Parathyroid adenoma (tissue), 2 donors: Measurements from ENCODE around the gene ATAD3C.
"Not testable (repeated sequence)": the region's sequence is repeated elsewhere in the genome, so short reads cannot be mapped to it uniquely, and the experiment has no call there.

Source experiments
- H2AFZ ChIP-seq: fragments of 300-600 bp; sonication (generic); one replicate; pipeline ENCODE4 v1.7.0; 2017; ENCODE audit warnings: antibody characterized with exemption, mild to moderate bottlenecking
- H3K27ac ChIP-seq: fragments of 300-600 bp; sonication (generic); one replicate; pipeline ENCODE4 v1.7.0; 2017
- H3K27me3 ChIP-seq: fragments of 300-600 bp; sonication (generic); one replicate; pipeline ENCODE4 v1.7.0; 2017; ENCODE audit warnings: low read length; ENCODE audit not compliant: control insufficient read depth, insufficient read depth
- H3K36me3 ChIP-seq: fragments of 300-600 bp; sonication (generic); one replicate; pipeline ENCODE4 v1.7.0; 2017; ENCODE audit warnings: low read length; ENCODE audit not compliant: control insufficient read depth, insufficient read depth
- H3K4me1 ChIP-seq: fragments of 300-600 bp; sonication (generic); one replicate; pipeline ENCODE4 v1.7.0; 2017; ENCODE audit warnings: control low read depth
- H3K4me2 ChIP-seq: fragments of 300-600 bp; sonication (generic); one replicate; pipeline ENCODE4 v1.7.0; 2017; ENCODE audit warnings: low read length
- H3K4me3 ChIP-seq: fragments of 300-600 bp; sonication (generic); one replicate; pipeline ENCODE4 v1.7.0; 2017; ENCODE audit warnings: low read depth, low read length
- H3K79me2 ChIP-seq: fragments of 300-600 bp; sonication (generic); one replicate; pipeline ENCODE4 v1.7.0; 2017; ENCODE audit warnings: control low read depth
- H3K9ac ChIP-seq: fragments of 300-600 bp; sonication (generic); one replicate; pipeline ENCODE4 v1.7.0; 2017; ENCODE audit warnings: mild to moderate bottlenecking
- H3K9me3 ChIP-seq: fragments of 300-600 bp; sonication (generic); one replicate; pipeline ENCODE4 v1.7.0; 2017; ENCODE audit warnings: low read length; ENCODE audit not compliant: control insufficient read depth
- TF ChIP-seq, protein P1 (sequence below): fragments of 300-600 bp; sonication (generic); IDR thresholded peaks from one replicate; pipeline ENCODE4 v1.7.0; 2017; ENCODE audit warnings: antibody characterized with exemption, mild to moderate bottlenecking
- donor health status: primary hyperparathyroidism.

The ATAD3C gene

DNA sequence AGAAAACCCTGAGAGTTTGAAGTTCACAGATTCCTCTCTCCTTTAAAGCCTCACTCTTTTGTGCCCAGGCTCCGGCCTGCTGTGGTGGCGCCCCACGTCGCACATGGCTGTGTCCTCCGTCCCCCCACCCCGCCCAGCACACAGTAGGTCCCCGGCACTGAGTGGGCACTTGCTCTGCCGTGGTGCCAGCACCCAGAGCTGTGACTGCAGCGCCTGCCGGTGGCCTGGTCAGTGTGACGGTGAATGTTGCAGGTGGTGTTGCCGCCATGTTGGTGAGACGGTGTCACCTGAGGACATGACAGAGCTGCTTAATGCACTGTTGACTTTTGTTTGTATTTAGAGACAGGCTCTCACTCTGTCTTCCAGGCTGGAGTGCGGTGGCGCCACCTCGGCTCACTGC, 3.4 kb downstream of the ATAD3C start:
- TF ChIP-seq, protein P1, sequence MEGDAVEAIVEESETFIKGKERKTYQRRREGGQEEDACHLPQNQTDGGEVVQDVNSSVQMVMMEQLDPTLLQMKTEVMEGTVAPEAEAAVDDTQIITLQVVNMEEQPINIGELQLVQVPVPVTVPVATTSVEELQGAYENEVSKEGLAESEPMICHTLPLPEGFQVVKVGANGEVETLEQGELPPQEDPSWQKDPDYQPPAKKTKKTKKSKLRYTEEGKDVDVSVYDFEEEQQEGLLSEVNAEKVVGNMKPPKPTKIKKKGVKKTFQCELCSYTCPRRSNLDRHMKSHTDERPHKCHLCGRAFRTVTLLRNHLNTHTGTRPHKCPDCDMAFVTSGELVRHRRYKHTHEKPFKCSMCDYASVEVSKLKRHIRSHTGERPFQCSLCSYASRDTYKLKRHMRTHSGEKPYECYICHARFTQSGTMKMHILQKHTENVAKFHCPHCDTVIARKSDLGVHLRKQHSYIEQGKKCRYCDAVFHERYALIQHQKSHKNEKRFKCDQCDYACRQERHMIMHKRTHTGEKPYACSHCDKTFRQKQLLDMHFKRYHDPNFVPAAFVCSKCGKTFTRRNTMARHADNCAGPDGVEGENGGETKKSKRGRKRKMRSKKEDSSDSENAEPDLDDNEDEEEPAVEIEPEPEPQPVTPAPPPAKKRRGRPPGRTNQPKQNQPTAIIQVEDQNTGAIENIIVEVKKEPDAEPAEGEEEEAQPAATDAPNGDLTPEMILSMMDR, result no peak

DNA sequence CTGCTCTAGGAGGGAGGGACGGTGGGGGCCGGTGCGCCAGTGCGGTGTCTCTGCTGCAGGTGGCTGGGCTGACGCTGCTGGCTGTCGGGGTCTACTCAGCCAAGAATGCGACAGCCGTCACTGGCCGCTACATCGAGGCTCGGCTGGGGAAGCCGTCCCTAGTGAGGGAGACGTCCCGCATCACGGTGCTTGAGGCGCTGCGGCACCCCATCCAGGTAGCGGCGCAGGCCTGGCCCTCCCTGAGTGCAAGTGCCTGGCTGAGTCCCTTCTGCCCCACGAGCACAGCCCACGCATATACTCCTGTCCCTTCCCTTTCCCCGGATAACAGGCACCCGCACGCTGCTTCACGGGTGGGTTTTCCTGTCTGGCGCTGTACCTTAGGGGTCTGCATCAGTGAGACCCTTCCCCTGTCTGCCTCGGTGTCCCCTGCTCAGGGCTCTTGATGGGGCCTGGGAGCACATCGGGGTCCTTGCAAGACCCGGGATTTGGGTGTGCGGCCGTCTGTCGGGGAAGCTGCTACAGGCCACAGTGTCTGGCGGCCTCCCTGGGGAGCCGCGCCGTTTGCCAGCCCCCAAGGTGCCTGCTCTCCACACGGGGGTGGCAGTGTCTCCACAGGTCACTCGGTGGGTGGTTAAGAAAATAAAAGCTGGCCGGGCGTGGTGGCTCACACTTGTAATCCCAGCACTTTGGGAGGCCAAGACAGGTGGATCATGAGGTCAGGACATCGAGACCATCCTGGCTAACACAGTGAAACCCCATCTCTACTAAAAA, 5.0 kb downstream of the ATAD3C start:
- not testable (repeated sequence) for H3K36me3 ChIP-seq, H3K79me2 ChIP-seq, H3K27ac ChIP-seq, H3K4me2 ChIP-seq, H3K9ac ChIP-seq, H3K27me3 ChIP-seq, H3K4me3 ChIP-seq, H3K4me1 ChIP-seq, H2AFZ ChIP-seq, H3K9me3 ChIP-seq

More for the DNA sequence above, 3.4 kb downstream of the ATAD3C start:
- H3K27ac ChIP-seq, result no peak overlapping the region
- H3K4me3 ChIP-seq, result no peak overlapping the region
- no peaks in the 10 kb centered on the region for H3K79me2 ChIP-seq
- no peaks in the 10 kb centered on the region for H3K4me1 ChIP-seq
- H3K9ac ChIP-seq, result no peak overlapping the region
- H3K4me2 ChIP-seq, result no peak overlapping the region
- no peaks in the 10 kb centered on the region for H3K9me3 ChIP-seq
- no peaks in the 10 kb centered on the region for H3K36me3 ChIP-seq
- H3K27me3 ChIP-seq, result no peaks in the 10 kb centered on the region
- H2AFZ ChIP-seq, result no peak overlapping the region

DNA sequence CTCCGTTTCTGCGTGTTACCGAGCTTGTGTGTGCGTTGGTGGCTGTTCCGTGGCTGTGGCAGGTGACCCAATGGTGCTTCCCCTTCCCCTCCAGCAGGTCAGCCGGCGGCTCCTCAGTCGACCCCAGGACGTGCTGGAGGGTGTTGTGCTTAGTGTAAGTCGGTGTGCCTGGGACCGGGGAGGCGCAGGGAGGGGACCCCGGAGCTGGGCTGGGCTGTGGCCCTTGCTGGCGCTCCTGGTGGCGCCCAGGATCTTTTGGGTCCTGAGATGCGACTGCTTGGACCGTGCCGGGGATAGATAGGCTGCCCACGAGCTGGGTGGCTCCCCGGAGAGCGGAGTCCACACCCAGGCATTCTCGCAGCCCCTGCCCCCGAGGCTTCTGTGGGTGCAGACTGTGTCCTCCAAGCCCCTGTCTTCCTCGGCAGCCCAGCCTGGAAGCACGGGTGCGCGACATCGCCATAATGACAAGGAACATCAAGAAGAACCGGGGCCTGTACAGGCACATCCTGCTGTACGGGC, 5.9 kb downstream of the ATAD3C start:
- H3K79me2 ChIP-seq, result no peaks in the 10 kb centered on the region
- no peak overlapping the region for H3K9ac ChIP-seq
- no peaks in the 10 kb centered on the region for H3K27me3 ChIP-seq
- no peaks in the 10 kb centered on the region for H3K4me1 ChIP-seq
- H3K36me3 ChIP-seq, result no peaks in the 10 kb centered on the region
- H3K4me2 ChIP-seq, result no peak overlapping the region
- H3K27ac ChIP-seq, result no peak overlapping the region
- TF ChIP-seq, protein P1, result no peak
- H3K4me3 ChIP-seq, result no peak overlapping the region
- H3K9me3 ChIP-seq, result no peaks in the 10 kb centered on the region
- no peak overlapping the region for H2AFZ ChIP-seq

DNA sequence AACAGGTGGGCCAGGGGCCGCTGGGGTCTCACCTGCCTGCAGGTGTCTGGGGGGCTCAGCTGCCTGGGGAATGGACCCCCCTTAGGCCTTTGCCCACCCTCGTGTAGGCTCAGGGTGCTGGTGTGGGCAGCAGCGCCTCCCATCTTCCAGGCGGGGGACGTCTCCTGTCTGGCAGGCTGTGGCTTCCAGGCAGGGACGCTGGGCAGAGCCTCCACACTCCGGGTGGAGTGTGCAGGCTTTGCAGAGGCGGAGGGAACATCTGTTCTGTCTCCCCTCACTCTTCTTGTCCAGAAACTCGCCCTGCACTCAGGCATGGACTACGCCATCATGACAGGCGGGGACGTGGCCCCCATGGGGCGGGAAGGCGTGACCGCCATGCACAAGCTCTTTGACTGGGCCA, 6.4 kb downstream of the ATAD3C start:
- H3K9ac ChIP-seq, H3K4me1 ChIP-seq, H3K27me3 ChIP-seq, H3K9me3 ChIP-seq, H3K4me3 ChIP-seq, H3K27ac ChIP-seq, H2AFZ ChIP-seq, H3K79me2 ChIP-seq, H3K4me2 ChIP-seq, H3K36me3 ChIP-seq: not testable (repeated sequence)

DNA sequence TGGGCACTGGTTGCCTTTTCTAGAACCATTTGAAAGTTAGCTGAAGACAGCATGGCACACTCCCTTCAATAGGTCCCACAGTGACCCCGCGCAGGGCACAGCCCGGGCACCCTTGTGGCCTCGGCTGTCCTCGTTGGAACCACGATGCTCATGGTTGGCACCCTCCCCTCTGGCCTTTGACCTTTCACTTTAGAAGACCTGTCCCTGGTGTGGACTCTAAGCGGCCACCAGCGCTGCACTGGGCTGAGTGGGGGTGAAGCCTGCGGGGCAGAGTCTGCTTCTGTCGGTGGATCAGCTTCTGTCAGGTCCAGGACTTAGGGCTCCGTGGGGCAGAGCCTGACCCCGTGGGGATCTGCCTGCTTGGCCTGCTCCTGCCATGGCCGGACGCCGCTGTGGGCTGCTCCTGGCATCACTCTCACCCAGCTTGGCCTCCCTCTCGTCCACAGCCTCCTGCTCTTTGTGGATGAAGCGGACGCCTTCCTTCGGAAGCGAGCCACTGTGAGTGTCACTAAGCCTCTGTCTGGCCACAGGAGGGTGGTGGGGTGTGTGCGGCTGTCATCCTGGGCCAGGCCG, 7.3 kb downstream of the ATAD3C start:
- not testable (repeated sequence) for H3K4me1 ChIP-seq, H3K9ac ChIP-seq, H3K4me3 ChIP-seq, H3K9me3 ChIP-seq, H3K27ac ChIP-seq, H3K79me2 ChIP-seq, H2AFZ ChIP-seq, H3K27me3 ChIP-seq, H3K36me3 ChIP-seq, H3K4me2 ChIP-seq

DNA sequence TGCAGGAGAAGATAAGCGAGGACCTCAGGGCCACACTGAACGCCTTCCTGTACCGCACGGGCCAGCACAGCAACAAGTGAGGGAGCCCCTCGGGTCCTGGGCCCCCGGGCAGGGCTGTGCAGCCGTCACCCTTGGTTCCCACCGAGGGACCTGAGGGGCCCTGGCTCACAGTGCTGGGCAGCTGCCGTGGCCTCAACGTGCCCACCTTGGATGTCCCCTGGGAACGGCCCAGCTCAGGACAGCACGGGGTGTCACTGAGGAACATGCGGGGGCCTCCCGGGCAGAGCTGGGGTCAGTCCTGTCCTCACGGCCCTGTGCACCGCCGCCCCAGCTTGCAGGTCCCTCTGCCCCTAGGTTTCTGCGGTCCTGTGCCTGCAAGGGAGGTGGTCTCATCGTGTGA, 9.7 kb downstream of the ATAD3C start:
- not testable (repeated sequence) for H3K27ac ChIP-seq, H3K79me2 ChIP-seq, H3K36me3 ChIP-seq, H3K9ac ChIP-seq, H2AFZ ChIP-seq, H3K4me3 ChIP-seq, H3K4me2 ChIP-seq, H3K27me3 ChIP-seq, H3K4me1 ChIP-seq, H3K9me3 ChIP-seq

DNA sequence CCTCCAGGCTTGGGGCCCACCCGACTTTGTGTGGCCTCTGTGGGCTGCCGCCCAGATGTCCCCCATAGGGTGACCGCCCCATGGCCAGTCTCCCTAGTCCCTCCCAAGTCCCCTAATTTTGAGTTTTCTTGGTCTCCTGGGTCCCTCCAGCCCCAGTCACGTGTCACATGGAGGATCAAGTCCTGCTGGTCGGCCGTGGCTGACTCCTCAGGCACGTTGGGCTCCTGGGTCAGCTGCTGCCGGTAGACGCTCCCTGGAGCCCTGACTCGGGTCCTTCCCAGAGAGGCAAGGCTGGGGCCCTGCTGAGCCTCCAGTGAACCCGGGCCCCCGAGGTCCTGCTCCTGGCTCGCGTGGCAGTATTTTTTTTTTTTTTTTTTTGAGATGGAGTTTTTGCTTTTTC, 10.2 kb downstream of the ATAD3C start:
- not testable (repeated sequence) for H3K27ac ChIP-seq, H3K4me2 ChIP-seq, H2AFZ ChIP-seq, H3K9ac ChIP-seq, H3K36me3 ChIP-seq, H3K4me1 ChIP-seq, H3K9me3 ChIP-seq, H3K79me2 ChIP-seq, H3K27me3 ChIP-seq, H3K4me3 ChIP-seq
